GM21390 (cell line): ENCODE data around the gene FEM1A.
"Not testable (repeated sequence)": the region's sequence is repeated elsewhere in the genome, so short reads cannot be mapped to it uniquely, and the experiment has no call there.

ENCODE experiments used
- ATAC-seq: cut with Tn5 transposase; IDR thresholded peaks from one replicate; pipeline ENCODE4 v1.9.1; 2021; ENCODE audit not compliant: unreplicated experiment

The FEM1A gene

GRCh38 chr19:4811328-4812131 is 20.0 kb downstream of the FEM1A start:
- no peak for ATAC-seq

- ATAC-seq, result no peak
Observed at GRCh38 chr19:4814625-4815425, 23.3 kb downstream of the FEM1A start.

DNA sequence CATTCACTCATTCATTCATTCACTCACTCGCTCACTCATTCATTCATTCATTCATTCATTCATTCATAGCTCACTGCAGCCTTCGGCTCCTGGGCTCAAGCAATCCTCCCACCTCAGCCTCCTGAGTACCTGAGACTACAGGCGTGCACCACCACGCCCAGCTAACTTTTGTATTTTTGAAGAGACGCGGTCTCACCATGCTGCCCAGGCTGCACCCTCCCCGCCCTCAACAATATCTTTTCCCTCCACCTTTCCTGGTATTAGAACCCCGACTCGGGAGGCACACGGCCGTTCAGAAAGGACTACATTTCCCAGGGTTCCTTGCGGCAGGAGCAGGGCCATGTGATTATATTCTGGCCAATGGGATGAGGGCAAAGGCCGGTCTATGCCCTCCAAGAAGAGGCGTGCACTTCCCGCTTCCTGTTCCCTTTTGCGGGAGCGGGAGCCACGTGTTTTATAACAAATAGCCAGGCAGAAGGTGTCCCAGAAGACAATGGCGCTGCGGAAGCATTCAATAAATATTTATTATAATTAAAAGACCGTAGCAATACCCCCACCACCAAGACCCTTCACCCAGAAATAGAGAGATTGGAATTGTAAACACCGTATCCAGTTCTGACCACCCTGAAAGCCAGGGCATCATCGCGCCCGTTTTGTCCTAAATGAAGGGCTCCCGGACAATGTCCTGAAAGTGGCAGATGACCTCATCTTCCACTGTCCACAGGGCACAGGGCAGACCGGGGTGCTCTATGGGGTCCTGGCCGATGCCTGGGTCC is 24.1 kb downstream of the FEM1A start:
- no peak for ATAC-seq

DNA sequence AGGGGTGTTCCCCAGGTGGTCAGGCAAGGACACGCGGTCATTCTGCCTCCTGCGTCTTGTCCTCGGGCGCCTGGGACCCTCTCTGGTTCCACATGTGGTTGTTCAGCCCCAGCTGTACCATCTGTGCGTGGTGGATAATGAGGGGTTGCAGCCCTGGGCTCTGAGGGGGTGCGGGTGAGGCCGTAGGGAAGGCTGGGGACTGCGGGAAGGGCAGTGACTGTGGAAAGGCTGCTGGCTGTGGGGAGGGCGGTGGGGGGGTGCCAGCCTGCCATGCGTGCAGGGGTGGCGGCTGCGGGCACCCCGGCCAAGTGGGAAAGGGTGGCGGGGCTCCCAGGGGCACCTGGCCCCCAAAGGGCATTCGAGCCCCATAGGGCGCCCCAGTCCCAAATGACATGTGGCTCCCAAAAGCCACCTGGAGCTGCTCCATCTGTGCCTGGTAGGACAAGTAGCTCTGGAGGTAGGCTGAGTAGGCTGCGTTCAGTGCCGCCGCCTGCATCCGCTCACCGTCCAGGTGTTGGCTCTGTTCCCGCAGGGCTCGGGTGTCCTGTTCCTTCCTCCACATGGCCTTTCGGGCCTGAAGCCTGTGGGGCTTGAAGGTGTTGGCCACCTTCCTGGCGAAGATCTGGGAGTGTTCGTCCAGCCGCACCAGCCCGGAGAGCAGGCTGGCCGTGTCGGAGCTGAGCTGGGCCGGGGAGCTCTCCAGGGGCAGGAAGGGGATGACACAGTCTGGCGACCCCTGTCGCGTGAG is 24.8 kb downstream of the FEM1A start:
- ATAC-seq, result no peak

DNA sequence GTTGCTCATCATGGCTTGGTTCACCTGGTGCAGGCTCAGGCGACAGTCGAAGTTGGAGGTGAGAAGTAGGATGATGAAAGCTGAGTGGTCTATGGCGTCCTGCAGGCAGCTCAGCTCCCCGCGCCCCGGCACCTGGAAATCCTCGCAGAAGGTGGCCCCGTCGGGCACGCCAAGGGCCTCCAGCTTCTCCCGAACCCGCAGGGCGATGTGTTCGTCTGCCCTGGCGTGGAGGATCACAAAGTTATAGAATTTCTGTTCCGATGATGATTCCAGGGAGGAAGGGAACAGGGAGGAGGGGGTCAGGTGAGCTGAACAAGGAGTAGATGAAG is 25.4 kb downstream of the FEM1A start:
- ATAC-seq, result no peak

DNA sequence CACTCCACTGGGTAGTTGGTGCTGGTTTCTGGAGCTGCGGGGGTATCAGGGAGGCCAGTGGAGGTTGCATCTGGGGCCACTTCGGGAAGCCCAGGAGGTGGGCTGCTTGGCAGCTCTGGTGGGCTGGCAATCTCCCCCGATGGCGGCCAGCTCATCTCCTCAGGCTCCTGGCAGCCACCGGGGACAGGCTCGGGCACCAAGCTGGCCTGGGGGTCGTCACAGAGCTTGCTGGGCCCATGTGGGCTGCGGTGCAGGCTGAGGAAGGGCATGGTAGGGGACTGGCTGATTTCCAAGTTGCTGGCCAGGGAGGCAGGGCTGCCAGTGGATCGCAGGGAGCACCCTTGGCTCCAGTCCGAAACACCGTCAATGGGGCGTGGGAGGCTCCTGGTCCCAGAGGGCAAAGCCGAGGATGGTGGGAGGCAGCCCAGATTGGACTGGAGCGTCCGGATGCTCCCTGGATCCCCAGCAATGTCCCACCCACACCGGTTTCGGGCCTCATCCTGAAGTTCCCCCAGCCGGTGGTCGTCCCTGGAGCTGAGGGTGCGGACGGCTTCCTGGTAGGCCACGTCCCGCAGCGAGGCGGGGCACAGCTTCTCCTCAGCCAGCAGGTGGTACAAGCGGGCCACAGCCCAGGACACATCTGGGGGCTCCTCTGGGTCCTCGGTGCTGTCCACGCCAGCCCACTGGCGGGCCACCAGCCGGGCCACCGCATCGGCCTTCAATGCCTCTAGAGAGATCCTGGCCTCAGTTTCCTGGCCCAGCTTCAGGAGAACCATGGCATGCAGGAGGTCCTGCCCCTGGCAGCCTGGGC is 26.1 kb downstream of the FEM1A start:
- ATAC-seq, result no peak

DNA sequence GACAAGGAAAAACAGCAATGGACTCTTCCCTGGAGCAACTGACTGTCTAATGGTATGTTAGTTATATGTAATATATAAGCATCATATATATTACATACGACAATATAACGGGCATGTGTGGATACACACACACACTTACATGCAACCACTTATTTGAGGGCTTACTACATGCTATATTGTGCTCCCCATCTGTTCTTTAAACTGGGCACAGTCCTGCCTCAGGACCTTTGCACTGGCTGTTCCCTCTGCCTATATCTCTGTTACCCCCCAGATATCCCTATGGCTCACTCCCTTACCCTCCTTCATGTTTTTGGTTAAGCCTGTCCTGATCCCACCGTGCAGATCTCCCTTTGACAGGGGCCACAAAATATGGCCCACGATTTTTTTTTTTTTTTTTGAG is 29.7 kb downstream of the FEM1A start:
- ATAC-seq, result no peak

- not testable (repeated sequence) for ATAC-seq
Observed at GRCh38 chr19:4822354-4822753, 30.8 kb downstream of the FEM1A start.

GRCh38 chr19:4823577-4823976 is 32.0 kb downstream of the FEM1A start:
- ATAC-seq, result no peak

DNA sequence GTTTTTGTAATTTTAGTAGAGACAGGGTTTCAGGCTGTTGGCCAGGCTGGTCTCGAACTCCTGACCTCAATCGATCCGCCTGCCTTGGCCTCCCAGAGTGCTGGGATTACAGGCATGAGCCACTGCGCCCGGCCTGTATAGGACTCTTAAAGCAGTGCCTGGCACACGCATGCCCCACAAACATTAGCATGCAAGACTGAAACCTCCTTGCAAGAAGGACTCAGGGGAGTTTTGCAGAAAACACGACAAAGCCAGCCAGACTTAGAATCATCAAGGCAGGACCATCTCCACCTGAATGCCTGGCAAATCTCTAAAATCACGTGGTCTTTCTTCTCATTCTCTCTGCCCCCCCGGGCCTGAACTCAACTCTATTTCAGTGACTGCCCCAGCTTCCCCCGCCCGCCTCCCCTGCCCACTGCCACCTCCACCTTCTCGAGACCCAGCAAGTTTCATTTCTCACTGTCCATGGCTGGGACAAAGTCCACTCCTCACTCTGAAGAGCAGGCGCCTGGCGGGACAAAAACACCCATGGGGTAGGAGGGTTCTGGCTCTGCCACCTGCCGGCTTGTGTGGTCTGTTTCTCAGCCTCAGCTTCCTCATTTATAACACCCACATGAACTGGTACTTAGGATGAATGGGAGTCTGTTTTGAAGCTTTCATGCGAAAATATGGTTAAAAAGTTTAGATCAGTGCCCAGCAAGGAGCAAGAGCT is 37.6 kb downstream of the FEM1A start:
- no peak for ATAC-seq

GRCh38 chr19:4830332-4830731 is 38.8 kb downstream of the FEM1A start:
- no peak for ATAC-seq

- ATAC-seq, result no peak
Observed at GRCh38 chr19:4830768-4831265, 39.3 kb downstream of the FEM1A start.

DNA sequence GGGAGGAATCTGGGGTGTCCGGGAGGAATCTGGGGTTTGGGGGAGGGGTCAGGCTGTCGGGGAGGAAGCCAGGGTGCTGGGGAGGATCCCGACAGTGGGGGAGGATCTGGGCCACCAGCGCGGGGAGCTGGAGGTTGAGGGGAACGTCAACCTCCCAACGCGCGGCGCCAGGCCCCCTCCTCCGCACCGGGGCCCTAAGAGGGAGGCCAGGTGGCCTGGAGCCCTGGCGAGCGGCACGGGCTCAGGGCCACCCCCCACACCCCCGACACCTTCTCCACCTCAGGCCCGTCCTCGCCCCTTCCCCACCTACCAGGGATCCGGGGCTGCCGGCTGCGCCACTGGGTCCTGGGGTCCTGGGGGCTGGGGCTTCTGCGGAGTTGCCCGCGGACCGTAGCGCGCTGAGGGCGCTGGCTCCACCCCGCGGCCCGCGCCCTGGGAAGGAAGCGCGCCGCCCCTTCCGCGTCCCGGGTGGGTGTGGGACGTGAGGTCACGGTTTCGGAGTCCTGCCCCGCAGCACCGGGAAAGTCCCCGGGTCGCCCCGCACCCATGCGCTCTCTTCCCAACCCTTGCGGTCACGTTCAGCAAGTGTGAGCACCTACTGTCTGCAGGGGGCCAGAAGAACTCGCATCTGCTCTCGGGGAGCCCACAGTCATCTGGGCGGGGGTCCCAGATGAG is 39.9 kb downstream of the FEM1A start, which contains the start of gene TICAM1:
TSS of gene TICAM1 (minus strand) at position 409 of the 675 bp plus-strand sequence. CDS start 13,335 bp downstream, outside the sequence.
- ATAC-seq, result peak; percentile 65

DNA sequence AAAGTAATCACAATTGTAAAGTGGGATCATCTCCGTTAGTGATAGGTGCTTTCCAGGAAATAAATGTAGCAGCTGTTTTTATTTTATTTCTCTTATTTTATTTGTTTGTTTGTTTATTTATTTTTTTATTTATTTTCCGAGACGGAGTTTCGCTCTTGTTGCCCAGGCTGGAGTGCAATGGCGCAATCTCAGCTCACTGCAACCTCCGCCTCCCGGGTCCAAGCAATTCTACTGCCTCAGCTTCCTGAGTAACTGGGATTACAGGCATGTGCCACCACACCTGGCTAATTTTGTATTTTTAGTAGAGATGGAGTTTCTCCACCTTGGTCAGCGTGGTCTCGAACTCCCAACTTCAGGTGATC is 40.4 kb downstream of the FEM1A start:
- ATAC-seq, result not testable (repeated sequence)

DNA sequence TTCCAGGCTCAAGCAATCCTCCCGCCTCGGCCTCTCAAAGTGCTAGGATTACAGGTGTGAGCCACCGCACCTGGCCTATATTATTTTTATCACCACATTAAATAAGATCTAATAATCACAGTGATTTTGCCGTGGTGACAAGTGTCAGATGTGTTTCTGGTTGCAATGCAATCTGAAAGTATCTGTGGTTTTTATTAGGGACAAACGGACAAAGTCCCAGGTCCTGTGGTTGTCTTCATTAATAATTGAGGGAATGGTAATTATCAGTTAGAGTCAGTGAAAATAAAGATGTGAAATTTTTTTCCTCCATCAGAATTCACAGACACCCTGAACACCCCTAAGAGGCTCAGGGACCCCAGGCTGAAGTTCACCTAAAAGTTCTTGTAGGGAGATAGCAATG is 41.2 kb downstream of the FEM1A start:
- no peak for ATAC-seq

DNA sequence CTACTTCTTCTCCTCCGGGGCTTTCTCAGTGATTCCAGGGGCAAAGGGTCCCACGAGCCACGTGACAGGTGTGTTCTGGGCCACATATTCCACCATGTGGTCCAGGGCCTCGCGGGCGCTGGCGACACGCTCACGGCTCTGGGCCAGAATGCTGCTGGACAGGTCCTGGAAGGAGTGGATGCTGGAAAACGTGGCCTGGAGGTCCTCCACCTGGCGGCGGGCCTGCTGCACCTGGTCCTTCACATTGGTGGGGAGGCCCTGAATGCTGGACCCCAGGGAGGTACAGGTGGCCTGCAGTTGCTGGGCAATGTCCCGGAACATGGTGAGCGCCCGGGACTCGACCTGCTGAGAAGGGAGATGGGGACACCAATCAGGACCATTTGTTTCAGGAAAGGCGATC is 47.7 kb downstream of the FEM1A start:
- no peak for ATAC-seq

DNA sequence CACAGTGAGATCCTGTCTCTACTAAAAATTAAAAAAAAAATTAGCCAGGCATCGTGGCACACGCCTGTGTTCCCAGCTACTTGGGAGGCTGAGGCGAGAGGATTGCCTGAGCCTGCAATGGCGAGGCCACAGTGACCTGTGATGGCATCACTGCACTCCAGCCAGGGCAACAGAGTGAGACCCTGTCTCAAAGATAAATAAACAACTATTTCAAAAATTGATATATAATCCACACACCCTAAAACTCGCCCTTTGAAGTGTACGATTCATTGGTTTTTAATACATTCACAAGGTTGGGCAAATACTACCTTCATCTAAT is 52.1 kb downstream of the FEM1A start:
- ATAC-seq, result no peak

- ATAC-seq, result no peak
Observed at GRCh38 chr19:4844348-4845179, 53.0 kb downstream of the FEM1A start.
